Lower lobe of right lung (tissue), 2 donors: ENCODE data around the gene ARVCF. TPM values are rescaled to one million over a fixed set of nuclear protein-coding genes. Genes with fewer than 3 reads are reported as not detected.

Source experiments
- ATAC-seq, 2 donors: fragments of 200-7000 bp; cut with Tn5 transposase; one replicate each; pipeline ENCODE4 v1.9.1; 2020 to 2022; ENCODE audit warnings: mild to moderate bottlenecking in 2 of 2, moderate library complexity in 2 of 2
- DNase-seq: peaks from one replicate; pipeline ENCODE4 v3.0.0-alpha.2; 2020
- H3K27ac ChIP-seq: fragments of 200-600 bp; one replicate; pipeline ENCODE4 v1.8.0; 2022
- H3K27me3 ChIP-seq: fragments of 200-600 bp; one replicate; pipeline ENCODE4 v1.8.0; 2022; ENCODE audit warnings: low read depth
- H3K36me3 ChIP-seq: fragments of 200-600 bp; one replicate; pipeline ENCODE4 v1.8.0; 2022; ENCODE audit warnings: mild to moderate bottlenecking
- H3K4me1 ChIP-seq: fragments of 200-600 bp; one replicate; pipeline ENCODE4 v1.8.0; 2022
- H3K4me3 ChIP-seq: fragments of 200-600 bp; one replicate; pipeline ENCODE4 v1.8.0; 2022; ENCODE audit warnings: mild to moderate bottlenecking
- H3K9me3 ChIP-seq: fragments of 200-600 bp; one replicate; pipeline ENCODE4 v1.8.0; 2022
- intact Hi-C: fragments of 100-400 bp; cut with DNase I; formaldehyde crosslinking; loops from one replicate; pipeline ENCODE4 v1.11.0; 2022
- total RNA-seq: library from RNA; stranded (reverse); fragmentation: NEBNext Ultra II Directional; extraction: Animal tissue kit (Norgen Biotek cat#: 25700); gene quantifications from one replicate; pipeline ENCODE4 v1.2.1, GENCODE V29; 2021
- TF ChIP-seq, protein P1 (sequence below): fragments of 200-600 bp; IDR thresholded peaks from one replicate; pipeline ENCODE4 v1.8.0; 2022; ENCODE audit warnings: antibody characterized with exemption, mild to moderate bottlenecking
- donor health status: DM: no; HTN: yes; CAD: no; lungs with severe emphysema.

Gene ARVCF
- total RNA-seq, 1 donor from 2014 or later = 16.8 TPM

DNA sequence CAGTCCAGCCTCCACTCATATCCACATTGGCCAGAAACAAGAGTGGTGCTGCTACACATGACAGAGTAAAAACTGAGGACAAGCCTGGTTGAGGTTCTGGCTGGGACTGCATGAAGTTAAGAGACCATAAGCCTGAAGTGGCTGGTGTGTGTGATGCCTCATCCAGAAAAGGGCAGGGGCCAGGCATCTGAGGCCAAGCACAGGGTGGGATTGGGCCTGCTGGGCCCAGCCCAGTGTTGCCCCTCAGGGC is 25.3 kb downstream of the ARVCF start:
- Histone ChIP-seq H3K4me3 (no peak overlapping the region), H3K27ac (no peak overlapping the region), H3K27me3 (no peaks in the 10 kb centered on the region), H3K9me3 (no peaks in the 10 kb centered on the region), H3K4me1 (peaks cover 20% of the 10 kb centered on the region), H3K36me3 (no peaks in the 10 kb centered on the region)
- no peak for ATAC-seq
- TF ChIP-seq, protein P1, sequence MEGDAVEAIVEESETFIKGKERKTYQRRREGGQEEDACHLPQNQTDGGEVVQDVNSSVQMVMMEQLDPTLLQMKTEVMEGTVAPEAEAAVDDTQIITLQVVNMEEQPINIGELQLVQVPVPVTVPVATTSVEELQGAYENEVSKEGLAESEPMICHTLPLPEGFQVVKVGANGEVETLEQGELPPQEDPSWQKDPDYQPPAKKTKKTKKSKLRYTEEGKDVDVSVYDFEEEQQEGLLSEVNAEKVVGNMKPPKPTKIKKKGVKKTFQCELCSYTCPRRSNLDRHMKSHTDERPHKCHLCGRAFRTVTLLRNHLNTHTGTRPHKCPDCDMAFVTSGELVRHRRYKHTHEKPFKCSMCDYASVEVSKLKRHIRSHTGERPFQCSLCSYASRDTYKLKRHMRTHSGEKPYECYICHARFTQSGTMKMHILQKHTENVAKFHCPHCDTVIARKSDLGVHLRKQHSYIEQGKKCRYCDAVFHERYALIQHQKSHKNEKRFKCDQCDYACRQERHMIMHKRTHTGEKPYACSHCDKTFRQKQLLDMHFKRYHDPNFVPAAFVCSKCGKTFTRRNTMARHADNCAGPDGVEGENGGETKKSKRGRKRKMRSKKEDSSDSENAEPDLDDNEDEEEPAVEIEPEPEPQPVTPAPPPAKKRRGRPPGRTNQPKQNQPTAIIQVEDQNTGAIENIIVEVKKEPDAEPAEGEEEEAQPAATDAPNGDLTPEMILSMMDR = no peak
- no peak for DNase-seq
- intact Hi-C loops = no loop called here

DNA sequence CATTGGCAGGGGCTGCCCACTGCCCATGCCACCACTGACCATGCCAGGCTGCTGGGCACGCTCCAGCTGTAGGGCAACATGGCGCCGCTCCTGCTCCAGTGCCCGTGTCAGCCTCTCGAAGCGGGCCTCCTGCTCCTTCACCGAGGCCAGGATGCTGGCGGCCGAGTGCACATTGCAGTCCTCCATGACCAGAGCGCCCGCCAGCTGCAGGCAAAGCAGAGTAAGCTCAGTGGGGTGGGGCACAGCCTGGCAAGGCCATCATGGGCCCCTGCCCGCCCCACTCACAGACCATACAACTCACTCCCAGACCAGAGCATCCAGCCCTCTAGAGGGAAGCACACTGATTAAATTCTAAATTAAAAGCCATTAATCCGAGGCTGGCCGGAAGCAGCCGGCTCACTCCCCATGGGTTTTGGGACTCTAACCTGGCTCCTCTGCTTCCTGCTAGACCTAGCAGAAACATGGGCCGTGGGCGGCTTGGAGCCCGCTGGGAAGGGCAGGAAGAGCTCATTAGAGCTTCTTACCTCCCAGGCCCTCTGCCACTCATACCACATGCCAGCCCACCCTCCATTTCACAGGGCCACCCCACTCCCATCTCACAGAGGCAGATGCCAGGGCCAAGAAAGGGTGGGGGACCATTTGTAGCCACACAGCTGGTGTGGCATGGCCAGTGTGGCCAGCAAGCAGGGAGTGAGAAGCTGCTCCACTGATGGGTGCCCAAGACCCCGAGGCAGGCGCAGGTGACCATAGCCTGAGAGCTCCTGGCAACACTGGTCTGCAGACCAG is 25.8 kb downstream of the ARVCF start:
- peaks cover 20% of the 10 kb centered on the region for H3K4me1 ChIP-seq
- no peaks in the 10 kb centered on the region for H3K27me3 ChIP-seq
- intact Hi-C loops = no loop called here
- no peaks in the 10 kb centered on the region for H3K36me3 ChIP-seq
- DNase-seq = no peak
- ATAC-seq = no peak
- H3K27ac ChIP-seq = no peak overlapping the region
- no peaks in the 10 kb centered on the region for H3K9me3 ChIP-seq
- TF ChIP-seq, protein P1 = no peak
- no peak overlapping the region for H3K4me3 ChIP-seq

DNA sequence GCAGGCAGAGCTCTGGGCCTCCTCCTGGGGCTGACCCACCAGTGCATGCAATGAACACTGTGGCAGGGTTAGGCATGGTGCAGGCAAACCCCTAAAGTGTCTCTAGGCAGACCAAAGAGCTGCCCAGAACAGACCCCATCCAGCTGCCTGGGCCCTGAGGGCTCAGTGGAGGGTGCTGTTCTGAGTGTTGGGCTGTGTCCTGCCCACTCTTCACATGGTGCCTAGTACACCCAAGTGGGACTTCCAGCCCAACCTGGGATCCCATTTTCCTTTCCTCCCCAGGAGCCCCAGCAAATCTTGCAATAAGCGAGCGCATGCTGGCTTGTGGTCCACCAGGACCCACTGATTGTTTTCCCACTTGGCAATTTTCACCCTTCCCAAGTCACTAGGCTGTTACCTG is 26.4 kb downstream of the ARVCF start:
- DNase-seq (no peak), ATAC-seq (no peak)
- H3K9me3 ChIP-seq = no peaks in the 10 kb centered on the region
- H3K36me3 ChIP-seq = no peaks in the 10 kb centered on the region
- intact Hi-C loops = no loop called here
- peaks cover 22% of the 10 kb centered on the region for H3K4me1 ChIP-seq
- TF ChIP-seq, protein P1 = no peak
- H3K4me3 ChIP-seq = no peak overlapping the region
- H3K27ac ChIP-seq = no peak overlapping the region
- H3K27me3 ChIP-seq = no peaks in the 10 kb centered on the region

DNA sequence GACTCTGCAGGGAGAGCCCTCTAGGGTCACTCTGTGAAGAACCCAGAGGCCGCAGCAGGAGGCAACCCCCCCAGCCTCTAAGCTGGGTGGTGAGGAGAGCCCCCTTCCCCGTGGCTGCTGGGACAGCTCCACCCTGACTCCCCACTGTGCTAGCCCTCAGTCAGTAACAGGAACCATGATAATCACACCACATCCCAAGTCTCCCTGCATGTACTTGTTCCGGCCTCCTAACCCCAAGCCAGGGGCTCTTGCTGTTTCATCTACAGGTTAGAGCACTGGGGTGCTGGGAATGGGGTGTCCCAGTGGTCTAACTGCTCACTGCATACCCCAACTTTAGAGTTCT is 26.9 kb downstream of the ARVCF start:
- Histone ChIP-seq H3K4me1 (peaks cover 27% of the 10 kb centered on the region), H3K9me3 (no peaks in the 10 kb centered on the region), H3K27me3 (no peaks in the 10 kb centered on the region), H3K27ac (peak overlapping the region; percentile 24), H3K4me3 (no peak overlapping the region), H3K36me3 (no peaks in the 10 kb centered on the region)
- intact Hi-C loops = no loop called here
- TF ChIP-seq, protein P1 = no peak
- DNase-seq (no peak), ATAC-seq (no peak)

DNA sequence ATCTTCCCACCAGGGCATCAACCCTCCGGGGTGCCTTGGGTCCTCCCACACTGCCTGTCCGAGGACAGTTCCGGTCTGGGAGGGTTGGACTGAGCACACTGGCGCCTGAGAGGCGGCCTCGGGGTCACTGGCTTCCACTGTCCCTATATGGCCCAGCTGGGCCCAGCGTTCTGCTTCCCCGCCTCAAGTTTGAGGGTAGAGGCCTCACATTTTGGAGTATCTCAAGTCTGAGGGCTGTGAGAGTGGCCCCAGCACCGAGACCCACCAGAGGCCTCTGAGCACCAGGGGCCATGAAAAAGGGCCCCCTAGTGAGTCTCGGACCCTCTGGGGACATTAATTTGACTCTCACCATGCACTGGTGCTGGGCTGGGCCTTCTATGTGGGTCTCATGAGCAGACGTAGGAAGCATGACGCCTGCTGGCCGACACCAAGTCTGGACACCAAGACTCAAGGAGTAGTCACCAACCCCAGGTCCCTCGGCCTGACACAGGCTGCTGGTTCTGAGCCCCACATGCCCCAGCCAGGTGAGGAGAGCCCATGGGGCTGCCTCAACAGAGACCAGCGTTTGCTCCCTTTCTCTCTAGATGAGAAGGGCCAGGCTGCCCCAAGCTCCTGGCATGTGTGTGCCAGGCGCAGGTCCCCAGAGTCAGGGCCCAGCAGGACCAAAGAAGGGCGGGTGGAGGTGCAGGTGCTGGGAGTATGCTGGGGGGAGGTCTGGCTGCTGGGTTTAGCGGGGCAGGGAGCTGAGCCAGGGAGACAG is 27.5 kb downstream of the ARVCF start:
- DNase-seq = no peak
- Histone ChIP-seq H3K4me3 (no peak overlapping the region), H3K27me3 (no peaks in the 10 kb centered on the region), H3K27ac (peak overlapping the region; percentile 24), H3K36me3 (no peaks in the 10 kb centered on the region), H3K9me3 (no peaks in the 10 kb centered on the region), H3K4me1 (peaks cover 31% of the 10 kb centered on the region)
- intact Hi-C loops = no loop called here
- TF ChIP-seq, protein P1 = no peak
- no peak for ATAC-seq
